Measurements from ENCODE around the gene UGT2B17. TPM values are rescaled to one million over a fixed set of nuclear protein-coding genes. Genes with fewer than 3 reads are reported as not detected.

UGT2B17 gene
- total and polyA plus RNA-seq, 2 of the 13 experiments (the other 11 are each of a cell fraction or from before 2014, with no cell fraction given): not detected

- no peak for TF ChIP-seq ZNF44 (CRISPR knock-in tag; IDR thresholded peaks at IDR 0.05)
- TF ChIP-seq RELA (CRISPR knock-in tag; IDR thresholded peaks at IDR 0.05): no peak
- TF ChIP-seq ZNF572 (CRISPR knock-in tag; IDR thresholded peaks at IDR 0.05): no peak
- TF ChIP-seq RBFOX2 (IDR thresholded peaks at IDR 0.05; ENCODE audit: low read depth, low read length): no peak
- TF ChIP-seq MIER3 (CRISPR knock-in tag; IDR thresholded peaks at IDR 0.05; ENCODE audit: borderline replicate concordance): no peak
- TF ChIP-seq, protein P1, sequence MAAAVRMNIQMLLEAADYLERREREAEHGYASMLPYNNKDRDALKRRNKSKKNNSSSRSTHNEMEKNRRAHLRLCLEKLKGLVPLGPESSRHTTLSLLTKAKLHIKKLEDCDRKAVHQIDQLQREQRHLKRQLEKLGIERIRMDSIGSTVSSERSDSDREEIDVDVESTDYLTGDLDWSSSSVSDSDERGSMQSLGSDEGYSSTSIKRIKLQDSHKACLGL (CRISPR knock-in tag; IDR thresholded peaks at IDR 0.05): no peak
- TF ChIP-seq, protein P2, sequence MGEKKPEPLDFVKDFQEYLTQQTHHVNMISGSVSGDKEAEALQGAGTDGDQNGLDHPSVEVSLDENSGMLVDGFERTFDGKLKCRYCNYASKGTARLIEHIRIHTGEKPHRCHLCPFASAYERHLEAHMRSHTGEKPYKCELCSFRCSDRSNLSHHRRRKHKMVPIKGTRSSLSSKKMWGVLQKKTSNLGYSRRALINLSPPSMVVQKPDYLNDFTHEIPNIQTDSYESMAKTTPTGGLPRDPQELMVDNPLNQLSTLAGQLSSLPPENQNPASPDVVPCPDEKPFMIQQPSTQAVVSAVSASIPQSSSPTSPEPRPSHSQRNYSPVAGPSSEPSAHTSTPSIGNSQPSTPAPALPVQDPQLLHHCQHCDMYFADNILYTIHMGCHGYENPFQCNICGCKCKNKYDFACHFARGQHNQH (CRISPR knock-in tag; IDR thresholded peaks at IDR 0.05): no peak
- TF ChIP-seq ZEB1 (IDR thresholded peaks at IDR 0.05; ENCODE audit: insufficient replicate concordance, low read depth): no peak
- no peak for TF ChIP-seq ZNF607 (CRISPR knock-in tag; IDR thresholded peaks at IDR 0.05; ENCODE audit: borderline replicate concordance)
- TF ChIP-seq ZNF431 (CRISPR knock-in tag; IDR thresholded peaks at IDR 0.05; ENCODE audit: borderline replicate concordance, low read depth): no peak
- TF ChIP-seq ZNF7 (CRISPR knock-in tag; IDR thresholded peaks at IDR 0.05): no peak
- TF ChIP-seq ZNF552 (CRISPR knock-in tag; IDR thresholded peaks at IDR 0.05; ENCODE audit: borderline replicate concordance): no peak
- no peak for TF ChIP-seq TRIM22 (IDR thresholded peaks at IDR 0.05)
- TF ChIP-seq KLF9 (CRISPR knock-in tag; IDR thresholded peaks at IDR 0.05; ENCODE audit: low read depth): no peak
- TF ChIP-seq PAX8 (CRISPR knock-in tag; IDR thresholded peaks at IDR 0.05; ENCODE audit: borderline replicate concordance): no peak
- TF ChIP-seq ZNF18 (CRISPR knock-in tag; IDR thresholded peaks at IDR 0.05; ENCODE audit: insufficient replicate concordance): no peak
- TF ChIP-seq, protein P3, sequence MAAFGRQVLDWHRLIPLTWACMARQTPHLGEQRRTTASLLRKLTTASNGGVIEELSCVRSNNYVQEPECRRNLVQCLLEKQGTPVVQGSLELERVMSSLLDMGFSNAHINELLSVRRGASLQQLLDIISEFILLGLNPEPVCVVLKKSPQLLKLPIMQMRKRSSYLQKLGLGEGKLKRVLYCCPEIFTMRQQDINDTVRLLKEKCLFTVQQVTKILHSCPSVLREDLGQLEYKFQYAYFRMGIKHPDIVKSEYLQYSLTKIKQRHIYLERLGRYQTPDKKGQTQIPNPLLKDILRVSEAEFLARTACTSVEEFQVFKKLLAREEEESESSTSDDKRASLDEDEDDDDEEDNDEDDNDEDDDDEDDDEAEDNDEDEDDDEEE (CRISPR knock-in tag; IDR thresholded peaks at IDR 0.05): no peak
- TF ChIP-seq ZNF678 (CRISPR knock-in tag; IDR thresholded peaks at IDR 0.05): no peak
- 0 out of 2 replicates have a peak, but pooled peaks have one; percentile 24 for TF ChIP-seq PAXIP1 (CRISPR knock-in tag; conservative IDR thresholded peaks at IDR 0.05)
- TF ChIP-seq TAF1 (CRISPR knock-in tag; IDR thresholded peaks at IDR 0.05): no peak
These were observed 77.6 kb downstream of the UGT2B17 start (continued) for GRCh38 chr4:68498413-68499007.

Measured in HepG2 (cell line).